IPS DF 4.7 (cell line): Measurements from ENCODE around the gene TBC1D9B.

Experiments used
- DNase-seq: peaks from one replicate; pipeline ENCODE4 v3.0.0-alpha.2; 2013; ENCODE audit warnings: low spot score; ENCODE audit errors: extremely low read depth

Gene TBC1D9B

DNA sequence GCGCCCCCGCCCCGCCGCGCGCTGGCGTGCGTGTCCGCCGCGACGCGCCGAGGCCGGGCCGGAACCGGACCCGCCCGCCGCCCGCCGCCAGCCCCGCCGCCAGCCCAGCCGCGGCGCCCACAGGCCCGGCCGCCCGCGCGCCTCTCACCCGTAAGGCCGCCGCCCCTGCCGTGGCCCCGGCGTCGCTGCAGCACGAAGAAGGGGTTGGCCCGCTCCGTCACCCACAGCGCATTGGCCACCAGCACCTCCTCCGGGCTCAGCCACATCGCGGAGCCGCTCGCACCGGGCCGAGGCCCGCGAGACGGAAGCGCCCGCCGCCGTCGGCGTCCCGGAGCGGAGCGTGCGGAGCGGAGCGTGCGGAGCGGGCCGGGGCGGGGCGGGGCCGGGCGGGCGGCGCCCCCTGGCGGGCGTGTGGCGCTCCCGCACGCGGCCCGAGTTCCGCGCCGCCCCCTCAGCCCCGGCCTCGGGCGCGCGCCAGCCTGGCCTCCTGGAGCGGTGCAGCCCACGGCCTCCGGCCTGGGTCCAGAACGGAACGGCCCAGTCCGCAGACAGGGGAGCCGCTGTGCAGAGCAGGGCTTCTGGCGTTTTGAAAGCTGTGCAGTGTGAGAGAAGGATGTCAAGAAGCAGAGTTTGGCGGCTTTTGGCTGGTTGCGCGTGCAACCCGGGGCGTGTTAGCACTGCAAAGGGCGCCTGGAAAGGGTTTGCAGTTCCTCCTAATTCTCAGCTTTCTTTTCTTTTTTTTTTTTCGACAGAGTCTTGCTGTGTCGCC, at the start of gene TBC1D9B:
Gene TBC1D9B, minus strand, starts transcription at position 342 of the 769 bp plus-strand sequence. Its CDS starts 76 bp downstream, at position 266.
- no peak for DNase-seq

GRCh38 chr5:179955630-179956029, 47.9 kb upstream of the TBC1D9B start:
- DNase-seq, result no peak

DNA sequence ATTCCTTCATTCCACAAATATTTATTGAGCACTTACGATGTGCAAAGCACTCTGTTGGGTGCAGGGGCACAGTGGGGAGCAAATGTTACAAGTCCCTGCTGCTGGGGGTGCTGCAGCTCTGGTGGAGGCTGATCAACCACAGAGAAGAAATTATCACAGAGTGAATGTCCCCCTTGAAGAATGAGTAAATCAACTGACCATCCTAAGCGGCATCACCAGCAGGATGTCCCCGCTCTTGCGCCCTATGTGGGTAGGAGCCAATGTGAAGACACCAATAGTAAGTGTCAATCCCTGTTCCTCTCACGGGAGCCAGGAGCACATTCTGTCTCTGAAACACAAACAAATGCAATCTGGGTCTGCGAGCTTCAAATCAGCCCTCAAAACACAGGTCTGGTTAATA, 47.4 kb upstream of the TBC1D9B start:
- no peak for DNase-seq

- DNase-seq, result no peak
Observed at GRCh38 chr5:179954434-179954833, 46.7 kb upstream of the TBC1D9B start.

DNA sequence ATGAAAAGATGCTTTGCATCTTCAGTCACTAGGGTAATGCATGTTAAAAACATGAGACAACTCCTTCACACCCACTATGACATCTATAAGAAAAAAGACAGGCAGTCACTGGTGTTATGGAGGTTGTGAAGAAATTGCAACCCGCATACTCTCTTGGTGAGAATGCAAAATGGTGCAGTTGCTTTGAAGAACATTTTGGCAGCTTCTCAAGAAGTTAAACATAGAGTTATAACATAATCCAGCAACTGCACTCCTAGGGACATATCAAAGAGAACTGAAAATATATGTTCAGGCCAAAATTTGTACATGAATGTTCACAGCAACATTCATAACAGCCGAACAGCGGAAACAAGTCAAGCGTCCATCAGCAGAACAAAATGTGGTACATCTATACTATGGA, 46.3 kb upstream of the TBC1D9B start:
- no peak for DNase-seq

DNA sequence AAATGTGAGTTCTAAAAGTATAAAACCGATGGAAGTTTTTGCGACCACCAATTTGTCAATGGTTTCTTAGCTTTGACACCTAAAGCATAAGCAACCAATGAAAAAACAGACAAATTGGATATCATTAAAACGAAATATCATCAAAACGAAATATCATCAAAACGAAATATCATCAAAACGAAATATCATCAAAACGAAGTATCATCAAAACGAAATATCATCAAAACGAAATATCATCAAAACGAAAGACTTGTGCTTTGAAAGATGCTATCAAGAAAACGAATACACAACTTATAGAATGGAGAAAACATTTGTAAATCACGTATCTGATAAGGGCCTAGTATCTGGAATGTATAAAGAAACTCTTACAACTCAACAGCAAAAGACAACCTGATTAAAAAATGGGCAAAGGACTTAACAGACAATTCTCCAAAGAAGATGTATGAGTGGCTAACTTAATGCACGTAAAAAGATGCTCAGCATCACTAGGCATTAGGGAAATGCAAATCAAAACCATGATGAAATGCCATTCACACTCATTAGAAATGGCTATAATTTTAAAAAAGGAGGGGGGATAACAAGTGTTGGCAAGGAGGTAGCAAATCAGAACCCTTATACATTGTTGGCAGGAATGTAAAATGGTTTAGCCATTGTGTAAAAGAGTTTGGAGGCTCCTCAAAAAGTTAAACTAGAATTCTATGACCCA, 29.4 kb upstream of the TBC1D9B start:
- DNase-seq, result no peak

- DNase-seq, result no peak
Observed at GRCh38 chr5:179930788-179931473, 23.2 kb upstream of the TBC1D9B start.

DNA sequence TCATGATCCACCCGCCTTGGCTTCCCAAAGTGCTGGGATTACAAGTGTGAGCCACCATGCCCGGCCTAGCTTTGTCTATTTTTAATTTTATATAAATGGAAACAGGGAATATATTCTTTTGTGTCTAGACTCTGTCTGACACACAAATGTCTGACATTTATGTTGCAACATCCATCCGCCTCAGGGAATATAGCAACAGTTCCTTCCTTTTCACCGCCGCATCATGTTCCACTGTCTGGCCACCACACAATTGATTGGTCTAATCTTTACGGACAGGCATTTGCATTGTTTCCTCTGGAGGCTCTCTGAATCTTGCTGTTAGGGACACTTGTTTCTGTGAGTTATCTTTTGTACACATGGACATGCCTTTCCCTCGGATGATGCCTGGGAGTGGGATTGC, 20.1 kb upstream of the TBC1D9B start:
- no peak for DNase-seq

DNA sequence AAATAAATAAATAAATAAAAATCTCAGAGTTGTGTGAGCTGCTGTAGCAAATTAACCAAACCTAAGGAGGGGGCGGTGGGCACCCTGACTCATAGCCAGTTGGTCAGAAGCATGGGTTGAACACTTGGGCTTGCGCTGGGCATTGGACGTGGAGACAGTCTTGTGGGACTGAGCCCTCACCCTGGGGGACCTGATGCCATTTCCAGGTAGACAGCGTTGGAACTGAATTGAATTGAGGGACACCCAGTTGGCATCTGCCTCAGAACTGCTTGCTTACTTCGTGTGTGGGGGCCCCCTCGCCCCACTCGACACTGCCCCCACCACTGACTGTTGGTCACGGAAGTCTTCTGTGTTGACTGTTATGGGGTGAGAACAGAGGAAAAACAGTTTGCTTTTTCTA, 19.0 kb upstream of the TBC1D9B start:
- DNase-seq, result no peak

DNA sequence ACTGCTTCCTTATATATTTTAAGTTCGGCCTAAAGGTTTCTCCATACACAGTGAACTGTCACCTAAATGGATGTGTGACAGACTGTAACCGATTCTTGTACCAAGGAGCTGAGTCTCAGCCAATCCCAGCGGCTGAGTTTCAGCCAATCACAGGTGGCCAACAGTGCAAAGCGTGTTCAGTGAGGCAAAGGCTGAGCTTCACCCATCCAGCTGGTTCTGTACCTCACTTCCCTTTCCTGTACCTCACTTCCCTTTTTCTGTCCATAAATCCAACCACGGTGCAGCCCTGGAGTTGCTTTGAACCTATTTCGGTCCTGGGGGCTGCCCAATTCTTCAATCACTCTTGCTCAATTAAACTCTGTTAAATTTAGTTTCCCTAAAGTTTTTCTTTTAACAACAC, 15.7 kb upstream of the TBC1D9B start:
- DNase-seq, result no peak

DNA sequence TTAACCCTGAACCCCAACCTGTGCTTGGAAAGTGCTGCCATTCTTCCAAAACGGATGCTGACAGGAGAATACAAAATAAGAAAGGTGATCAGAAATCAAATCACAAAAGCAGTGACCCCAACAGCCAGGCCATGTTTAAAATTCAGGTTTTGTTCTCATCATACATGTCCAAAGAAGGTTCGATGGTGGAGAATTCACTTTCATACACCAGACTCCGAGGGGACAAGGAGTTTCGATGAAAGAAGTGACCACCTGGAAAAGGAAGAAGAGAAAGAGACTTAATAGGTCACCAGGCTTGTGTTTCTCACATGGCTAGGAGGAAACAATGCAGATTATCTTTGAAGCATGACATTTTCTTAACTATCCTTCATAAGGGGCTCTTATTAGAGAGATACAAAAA, 12.5 kb upstream of the TBC1D9B start:
- no peak for DNase-seq

GRCh38 chr5:179919487-179920060, 11.9 kb upstream of the TBC1D9B start:
- DNase-seq, result no peak

- DNase-seq, result no peak
Observed at GRCh38 chr5:179918742-179919486, 11.2 kb upstream of the TBC1D9B start.

GRCh38 chr5:179916523-179916922, 8.8 kb upstream of the TBC1D9B start:
- DNase-seq, result no peak

DNA sequence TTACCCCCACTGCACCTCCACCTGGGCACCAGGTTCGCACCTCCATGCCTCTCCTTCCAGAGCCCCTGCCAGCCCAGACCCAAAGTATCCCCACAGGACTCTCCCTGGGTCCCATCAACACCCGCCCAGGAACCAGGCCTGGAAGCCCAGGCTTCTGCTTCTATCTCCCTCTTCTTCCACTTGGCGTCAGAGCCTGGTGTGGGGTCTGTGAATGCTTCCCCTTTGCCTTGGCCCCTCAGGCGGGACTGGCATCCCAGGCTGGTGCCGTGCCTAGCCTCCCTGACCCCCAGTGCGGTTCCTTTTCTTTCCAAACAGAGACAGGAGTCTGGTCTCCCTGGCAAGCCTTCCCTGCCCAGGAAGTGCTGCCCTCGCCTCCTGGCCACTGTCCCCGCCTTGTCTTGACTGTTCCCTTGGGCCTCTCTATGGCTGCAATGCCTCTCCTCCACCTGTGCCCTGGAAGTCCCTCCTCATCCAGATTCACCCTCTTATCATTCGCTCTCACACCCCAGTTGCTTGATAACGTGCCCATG, 7.8 kb upstream of the TBC1D9B start:
- DNase-seq, result no peak

DNA sequence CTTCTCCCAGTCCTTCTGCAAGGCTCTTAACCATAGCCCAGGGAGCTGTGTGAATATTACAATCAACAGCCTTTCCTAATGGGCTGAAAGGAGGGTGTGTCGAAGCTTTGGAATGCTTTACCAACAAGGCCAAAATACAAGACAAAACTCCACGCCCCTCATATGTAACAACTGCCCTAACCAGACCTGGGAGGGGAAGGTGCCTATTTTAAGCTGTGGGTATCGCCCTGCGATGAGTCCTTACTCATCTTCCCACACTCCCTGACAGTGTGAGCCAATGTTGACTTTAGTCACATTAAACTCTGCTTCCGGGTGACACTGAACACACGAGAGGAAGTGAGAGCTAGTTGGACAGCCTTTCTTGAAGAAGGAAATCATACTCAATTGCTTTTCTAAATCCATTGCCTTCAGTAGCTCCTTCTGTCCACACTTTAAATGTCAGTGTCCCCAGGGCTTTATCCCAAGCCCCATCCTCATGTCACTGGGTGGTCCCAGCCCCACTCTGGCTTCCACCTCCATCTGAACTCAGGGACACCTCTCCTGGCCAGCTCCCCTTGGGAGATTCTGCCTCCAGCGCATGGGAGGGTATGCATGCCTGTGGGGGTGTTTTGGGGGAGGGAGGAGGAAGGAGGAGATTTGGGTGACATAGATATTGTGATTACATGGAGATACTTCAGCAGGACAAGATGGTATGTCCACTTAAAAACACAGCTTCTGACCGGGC, 6.5 kb upstream of the TBC1D9B start:
- DNase-seq, result no peak

GRCh38 chr5:179913461-179913860, 5.8 kb upstream of the TBC1D9B start:
- DNase-seq, result no peak

DNA sequence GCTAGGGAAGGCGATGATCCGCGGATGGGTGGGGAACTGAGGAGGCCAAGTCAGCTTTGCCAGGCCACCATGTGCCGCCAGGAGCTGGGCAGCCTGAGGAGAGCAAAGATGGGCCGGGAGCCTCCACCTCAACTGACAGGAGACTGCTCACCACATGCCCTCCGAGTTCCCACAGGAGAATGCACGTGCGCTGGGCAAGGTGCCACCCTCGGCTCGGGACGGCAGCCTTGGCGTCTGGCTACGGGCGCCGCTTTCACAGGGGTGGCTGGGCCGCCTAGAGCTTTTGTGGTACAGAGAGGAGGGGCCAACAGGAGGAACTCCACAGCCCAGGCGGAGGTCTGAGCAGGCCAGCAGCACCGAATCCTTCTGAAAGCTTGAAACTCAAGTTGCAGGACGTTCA, 5.3 kb upstream of the TBC1D9B start:
- DNase-seq, result no peak

DNA sequence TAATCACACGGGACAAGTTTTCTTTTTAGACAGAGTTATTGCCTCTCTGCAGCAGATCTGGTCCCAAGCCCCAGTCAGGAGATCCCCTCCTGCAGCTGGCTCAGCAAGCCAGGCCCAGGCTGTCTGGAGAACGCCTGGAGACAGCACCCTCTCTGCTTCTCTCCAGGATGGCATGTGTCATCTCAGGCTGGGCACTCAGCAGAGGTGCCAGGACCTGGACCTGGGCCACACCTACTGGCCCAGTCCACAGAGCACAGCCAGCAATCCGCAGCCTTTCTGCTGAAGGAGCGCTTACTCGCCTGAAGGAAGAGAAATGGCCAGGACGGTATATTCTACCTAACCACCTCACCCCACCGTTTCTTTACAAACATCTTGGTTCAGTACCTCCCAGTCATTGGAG, 4.7 kb upstream of the TBC1D9B start:
- no peak for DNase-seq

GRCh38 chr5:179909224-179909623, 1.5 kb upstream of the TBC1D9B start:
- no peak for DNase-seq
